ENCODE results near the gene ATAD3C.

- TF ChIP-seq POLR2AphosphoS5 (IDR thresholded peaks at IDR 0.05): peak in 1 of 3 donors; percentile 37
- no peak for TF ChIP-seq EP300 (IDR thresholded peaks at IDR 0.05)
- TF ChIP-seq POLR2A (IDR thresholded peaks at IDR 0.05): no peak
Observed at GRCh38 chr1:1402072-1402900, 47.2 kb upstream of the ATAD3C start.
